ENCODE data around the gene PPM1F. TPM values are rescaled to one million over a fixed set of nuclear protein-coding genes. Genes with fewer than 3 reads are reported as not detected.

Gene PPM1F
- total RNA-seq, 8 experiments from 2014 or later: 12.3 to 23.1 (median 16.3) TPM

DNA sequence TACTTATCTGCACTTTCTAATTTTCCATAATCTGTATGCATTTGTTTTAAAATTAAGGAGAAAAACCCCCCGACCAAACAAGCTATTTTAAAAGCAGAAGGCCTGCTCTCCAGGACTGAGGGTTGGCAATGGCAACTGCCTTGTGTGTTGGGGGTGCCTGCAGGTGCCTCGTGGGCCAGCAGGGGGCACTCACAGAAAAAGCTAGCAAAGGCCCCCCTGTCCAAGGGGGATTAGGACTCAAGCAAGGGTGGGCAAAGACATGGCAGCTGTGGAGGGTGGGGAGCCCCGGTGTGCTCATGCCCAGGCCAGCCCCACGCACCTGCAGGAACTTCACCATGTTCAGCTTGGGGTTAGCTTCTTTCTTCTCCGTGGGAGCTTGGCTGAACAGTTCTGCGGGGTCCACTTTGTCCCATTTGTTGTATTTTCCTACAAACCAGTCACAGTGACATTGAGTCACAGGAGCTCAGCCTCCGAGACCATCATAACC, 19.7 kb upstream of the PPM1F start:
- no peaks in the 10 kb centered on the region for H3K4me1 ChIP-seq (replicated peaks in 1 of 2)
- peak in 7 of 8 experiments; percentile 29 to 86 (median 57) for ATAC-seq (replicated peaks in 6 of 8)
- in situ Hi-C loops (cut with MboI; ENCODE audit: low pct_unique_long_range_greater_than_20kb in 2 of 9, low sequenced_read_pairs in 9 of 9, unreplicated experiment in 9 of 9): no loop called here
- no peak overlapping the region for H3K4me3 ChIP-seq
- WGBS, 10 experiments: 0 to 100% (median 60%) methylated on average over 1 to 6 of the region's 7 CpGs; no CpG with 5 or more reads in 4 of the 10 experiments
- H3K27ac ChIP-seq: peak overlapping the region in 1 of 2 donors; percentile 9

DNA sequence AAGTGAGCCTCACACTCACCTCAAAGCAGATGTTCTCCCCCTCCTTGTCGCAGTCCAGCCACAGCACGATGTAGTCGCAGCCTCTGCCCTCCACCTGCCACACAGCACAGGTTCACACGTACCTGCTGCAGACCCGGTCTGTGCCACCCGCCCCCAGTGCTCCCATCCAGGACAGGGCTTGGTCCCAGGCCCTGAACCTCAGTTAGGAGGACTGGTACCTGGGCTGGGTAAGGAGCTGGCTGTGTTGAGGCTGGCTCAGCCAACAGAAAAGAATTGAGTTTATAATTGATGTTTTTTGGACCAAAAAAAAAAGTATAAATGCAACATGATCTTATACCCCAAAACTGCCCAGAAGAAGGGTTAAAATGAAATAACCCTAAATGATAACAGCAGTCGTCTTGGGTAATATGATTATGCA, 19.2 kb upstream of the PPM1F start:
- ATAC-seq (replicated peaks in 6 of 8): no peak
- WGBS, 10 experiments: 77 to 100% (median 95%) methylated on average over 1 to 6 of the region's 7 CpGs; no CpG with 5 or more reads in 2 of the 10 experiments
- in situ Hi-C loops (cut with MboI; ENCODE audit: low pct_unique_long_range_greater_than_20kb in 2 of 9, low sequenced_read_pairs in 9 of 9, unreplicated experiment in 9 of 9): no loop called here

DNA sequence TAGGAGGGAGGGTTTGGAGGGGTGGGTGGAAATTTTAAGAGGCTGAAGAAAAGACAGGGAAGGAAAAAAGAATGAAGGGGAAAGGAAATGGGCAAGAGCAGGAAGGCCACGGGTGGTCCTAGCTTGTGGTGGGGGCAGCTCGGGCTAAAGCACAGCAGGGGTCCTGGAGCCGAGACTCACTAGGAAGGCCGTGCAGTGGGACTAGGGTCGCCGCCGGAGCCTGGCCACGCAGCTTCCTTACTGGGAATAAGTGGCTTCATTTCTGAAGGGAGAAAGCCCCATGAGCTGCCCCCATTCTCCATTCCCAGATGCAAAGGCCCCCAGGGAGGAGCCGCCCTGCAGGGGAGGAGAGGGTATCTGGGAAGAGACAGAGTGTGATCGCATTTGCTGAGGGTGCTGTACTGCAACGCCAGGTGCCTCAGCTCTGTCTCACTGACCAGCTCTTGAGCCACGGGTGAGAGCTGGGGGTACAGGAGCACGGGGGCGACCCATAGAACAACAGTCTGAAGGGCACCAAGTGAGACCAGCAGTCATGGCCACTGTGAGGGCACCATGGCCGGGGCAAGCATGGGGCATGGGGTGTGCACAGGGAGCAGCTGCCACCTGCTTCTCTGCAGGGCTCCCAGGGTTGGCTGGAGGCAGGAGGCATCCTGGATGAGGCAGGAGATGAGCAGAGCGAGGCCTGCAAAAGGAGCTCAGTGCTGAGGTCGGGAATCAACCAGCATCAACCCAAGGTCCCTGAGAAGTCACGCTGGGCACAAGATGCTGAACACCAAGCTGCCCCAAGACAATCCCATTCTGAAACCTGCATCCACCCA, 18.4 kb upstream of the PPM1F start:
- ATAC-seq (replicated peaks in 6 of 8): no peak
- Histone ChIP-seq H3K27ac (peak overlapping the region; percentile 30 to 33), H3K4me3 (no peak overlapping the region), H3K4me1 (replicated peaks in 1 of 2) (no peaks in the 10 kb centered on the region)
- WGBS, 10 experiments: 80 to 100% (median 89%) methylated on average over 1 to 3 of the region's 18 CpGs; no CpG with 5 or more reads in 3 of the 10 experiments
- in situ Hi-C loops (cut with MboI; ENCODE audit: low pct_unique_long_range_greater_than_20kb in 2 of 9, low sequenced_read_pairs in 9 of 9, unreplicated experiment in 9 of 9): no loop called here

More for the DNA sequence above, 19.2 kb upstream of the PPM1F start:
- H3K4me1 ChIP-seq (replicated peaks in 1 of 2): no peaks in the 10 kb centered on the region
- no peak overlapping the region for H3K4me3 ChIP-seq
- no peak overlapping the region for H3K27ac ChIP-seq

DNA sequence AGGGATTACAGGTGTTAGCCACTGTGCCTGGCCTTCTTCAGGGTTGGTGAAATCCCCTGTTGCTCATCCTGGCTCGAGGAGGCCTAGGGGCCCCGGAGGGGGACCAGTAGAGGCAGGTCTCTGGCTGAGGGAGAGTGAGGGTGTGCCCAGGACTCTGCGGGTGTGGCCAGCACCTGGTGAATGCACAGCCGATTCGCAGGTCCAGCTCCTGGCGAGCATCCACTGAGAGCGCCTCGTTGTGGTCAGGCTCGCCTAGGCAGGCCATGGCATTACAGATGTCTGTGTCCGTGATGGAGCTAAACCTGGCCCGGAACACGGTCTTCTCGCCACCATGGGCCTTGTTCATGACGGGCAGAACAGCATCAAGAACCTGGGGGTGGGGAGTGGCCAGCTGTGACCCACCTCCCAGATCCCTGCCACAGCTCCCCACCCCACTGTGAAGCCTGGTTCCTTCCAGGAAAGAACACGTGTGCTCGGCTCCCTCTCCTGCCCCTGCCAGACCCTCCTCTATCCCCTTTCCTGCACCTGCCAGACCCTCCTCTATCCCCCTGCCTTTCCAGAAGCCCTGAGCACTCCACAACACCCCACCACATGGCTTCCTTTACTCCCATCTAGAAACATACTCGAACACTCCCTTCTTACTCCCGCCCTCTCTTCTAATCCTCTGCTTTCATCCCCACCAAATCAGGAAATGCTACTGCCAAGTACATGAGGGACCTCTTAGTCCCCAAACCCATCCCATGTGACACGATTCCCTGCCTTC, 17.6 kb upstream of the PPM1F start:
- in situ Hi-C loops (cut with MboI; ENCODE audit: low pct_unique_long_range_greater_than_20kb in 2 of 9, low sequenced_read_pairs in 9 of 9, unreplicated experiment in 9 of 9): no loop called here
- WGBS, 10 experiments: 17 to 100% (median 83%) methylated on average over 1 to 9 of the region's 19 CpGs; no CpG with 5 or more reads in 5 of the 10 experiments
- peak overlapping the region; percentile 30 to 53 for H3K27ac ChIP-seq
- no peaks in the 10 kb centered on the region for H3K4me1 ChIP-seq (replicated peaks in 1 of 2)
- no peak overlapping the region for H3K4me3 ChIP-seq
- no peak for ATAC-seq (replicated peaks in 6 of 8)

DNA sequence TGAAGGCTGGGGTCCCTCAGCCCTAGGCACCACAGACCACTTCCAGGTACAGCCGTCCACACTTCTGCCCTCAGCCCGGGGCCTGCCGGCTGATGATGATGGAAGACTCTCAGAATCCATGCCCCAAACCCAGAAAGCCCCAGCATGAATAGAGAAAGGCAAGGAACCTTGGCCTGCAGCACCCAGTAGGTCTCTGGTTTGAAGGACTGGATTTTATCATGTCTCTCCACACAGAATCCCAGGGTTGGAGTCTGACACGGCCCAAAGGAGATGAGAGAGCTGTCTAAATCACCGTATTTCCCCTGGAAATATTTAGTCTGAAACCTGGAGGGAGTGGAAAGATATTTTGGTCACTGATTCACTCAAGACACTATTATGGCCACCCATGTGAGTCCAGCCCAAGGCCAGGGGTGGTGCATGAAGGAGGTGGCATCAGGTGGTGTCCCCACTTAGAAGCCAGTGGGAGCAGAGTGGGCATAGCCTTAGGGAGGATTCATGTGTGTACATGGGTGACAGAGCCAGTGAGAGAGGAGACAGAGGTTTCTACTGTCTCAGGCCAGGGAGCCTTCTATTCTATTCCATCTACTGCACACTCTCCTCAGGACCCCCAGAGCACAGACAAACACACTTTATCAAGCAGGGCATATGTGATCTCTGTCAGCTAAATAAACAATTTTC, 15.9 kb upstream of the PPM1F start:
- Histone ChIP-seq H3K4me3 (no peak overlapping the region), H3K27ac (no peak overlapping the region), H3K4me1 (replicated peaks in 1 of 2) (no peaks in the 10 kb centered on the region)
- WGBS, 10 experiments: 40 to 100% (median 100%) methylated on average over 1 to 3 of the region's 5 CpGs; no CpG with 5 or more reads in 4 of the 10 experiments
- in situ Hi-C loops (cut with MboI; ENCODE audit: low pct_unique_long_range_greater_than_20kb in 2 of 9, low sequenced_read_pairs in 9 of 9, unreplicated experiment in 9 of 9): no loop called here
- no peak for ATAC-seq (replicated peaks in 6 of 8)

DNA sequence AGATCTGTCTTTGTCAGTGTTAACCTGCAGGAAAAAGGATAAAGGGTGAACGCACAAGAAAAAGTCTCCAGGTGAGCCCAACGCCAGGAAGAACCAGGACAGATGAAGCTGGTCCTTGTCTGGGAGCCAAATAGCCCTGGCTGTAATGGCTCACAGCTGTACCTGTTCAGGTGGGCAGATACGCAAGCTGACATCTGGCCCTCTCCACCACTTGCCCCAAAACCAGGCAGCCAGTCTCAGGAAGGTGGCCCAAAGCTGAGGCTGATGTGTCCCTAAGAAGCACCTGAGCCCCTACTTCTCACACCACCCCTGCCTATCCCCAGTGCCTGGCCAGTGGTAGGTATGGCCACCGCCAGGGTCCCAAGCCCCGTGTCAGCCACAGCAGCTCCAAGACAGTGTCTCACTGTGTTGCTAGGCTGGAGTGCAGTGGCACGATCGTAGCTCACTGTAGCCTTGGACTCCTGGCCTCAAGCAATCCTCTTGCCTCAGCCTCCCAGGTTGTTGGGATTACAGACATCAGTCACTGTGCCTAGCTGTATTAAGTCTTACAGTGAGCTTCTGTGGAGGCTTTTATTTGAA, 15.1 kb upstream of the PPM1F start:
- ATAC-seq (replicated peaks in 6 of 8): no peak
- in situ Hi-C loops (cut with MboI; ENCODE audit: low pct_unique_long_range_greater_than_20kb in 2 of 9, low sequenced_read_pairs in 9 of 9, unreplicated experiment in 9 of 9): no loop called here
- no peaks in the 10 kb centered on the region for H3K4me1 ChIP-seq (replicated peaks in 1 of 2)
- WGBS, 10 experiments: 87 to 100% (median 100%) methylated on average over 1 to 3 of the region's 7 CpGs; no CpG with 5 or more reads in 7 of the 10 experiments
- no peak overlapping the region for H3K4me3 ChIP-seq
- H3K27ac ChIP-seq: peak overlapping the region in 1 of 2 donors; percentile 30

DNA sequence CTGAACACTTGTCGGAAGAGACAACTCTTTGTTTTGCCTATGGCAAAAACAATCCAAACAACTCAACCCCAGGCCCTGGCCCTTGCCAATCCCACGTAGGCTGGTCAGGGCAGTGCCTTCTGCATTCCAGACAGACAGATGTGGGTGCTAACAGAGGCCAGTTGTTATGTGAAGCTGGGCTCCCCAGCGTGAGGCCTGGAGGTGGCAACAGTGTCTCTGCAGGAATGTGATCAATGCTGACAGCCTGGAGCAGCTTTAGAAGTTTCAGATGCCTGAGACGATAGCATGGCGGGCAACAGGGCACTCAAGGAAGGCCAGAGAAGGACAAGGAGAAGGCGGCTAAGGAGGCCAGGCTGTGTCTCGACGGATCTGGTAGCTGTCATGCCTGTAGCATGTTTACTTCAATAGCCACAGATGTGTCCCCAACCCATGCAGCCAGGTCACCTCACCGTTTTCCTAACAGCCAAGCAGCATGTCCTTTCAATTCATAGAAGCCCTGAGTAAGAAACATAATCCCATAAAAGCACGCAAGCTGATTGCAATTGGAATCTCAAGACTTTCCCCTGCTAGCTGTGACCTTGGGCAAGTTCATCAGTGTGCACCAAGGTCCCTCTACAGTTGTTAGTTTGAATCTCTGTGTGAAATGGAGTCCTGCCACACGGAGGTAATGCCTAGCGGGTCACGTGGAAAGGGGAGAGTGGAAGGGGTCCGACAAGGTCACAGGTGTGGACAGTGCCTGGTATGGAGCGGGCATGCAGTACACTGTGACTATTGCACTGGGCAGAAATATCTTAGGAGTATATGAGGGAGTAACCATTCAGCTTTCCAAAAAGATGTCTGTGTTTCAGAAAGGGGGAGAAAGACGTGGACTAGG, 14.2 kb upstream of the PPM1F start:
- ATAC-seq (replicated peaks in 6 of 8): no peak
- WGBS, 10 experiments: 84 to 100% (median 93%) methylated on average over 1 to 12 of the region's 16 CpGs; no CpG with 5 or more reads in 3 of the 10 experiments
- Histone ChIP-seq H3K27ac (peak overlapping the region in 1 of 2 donors; percentile 30), H3K4me3 (no peak overlapping the region), H3K4me1 (replicated peaks in 1 of 2) (no peaks in the 10 kb centered on the region)
- in situ Hi-C loops (cut with MboI; ENCODE audit: low pct_unique_long_range_greater_than_20kb in 2 of 9, low sequenced_read_pairs in 9 of 9, unreplicated experiment in 9 of 9): no loop called here

DNA sequence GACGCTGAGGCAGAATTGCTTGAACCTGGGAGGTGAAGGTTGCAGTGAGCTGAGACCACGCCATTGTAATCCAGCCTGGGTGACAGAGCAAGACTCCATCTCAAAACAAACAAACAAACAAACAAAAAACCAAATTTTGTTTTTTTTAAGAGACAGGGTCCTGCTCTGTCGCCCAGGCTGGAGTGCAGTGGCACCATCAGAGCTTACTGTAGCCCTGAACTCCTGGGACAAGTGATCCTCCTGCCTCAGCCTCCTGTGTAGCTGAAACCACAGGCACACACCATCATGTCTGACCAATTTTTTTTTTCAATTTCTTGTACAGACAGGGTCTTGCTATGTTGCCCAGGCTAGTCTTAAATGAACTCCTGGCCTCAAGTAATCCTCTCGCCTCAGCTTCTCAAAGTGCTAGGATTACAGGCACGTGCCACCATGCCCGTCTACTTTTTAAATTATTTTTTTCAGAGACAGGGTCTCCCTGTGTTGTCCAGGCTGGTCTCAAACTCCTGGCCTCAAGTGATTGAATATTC, 13.2 kb upstream of the PPM1F start:
- 91 to 100% (median 100%) methylated on average over 1 to 5 of the region's 6 CpGs; no CpG with 5 or more reads in 1 of the 10 experiments for WGBS, 10 experiments
- Histone ChIP-seq H3K4me1 (replicated peaks in 1 of 2) (no peaks in the 10 kb centered on the region), H3K27ac (peak overlapping the region in 1 of 2 donors; percentile 52), H3K4me3 (no peak overlapping the region)
- in situ Hi-C loops (cut with MboI; ENCODE audit: low pct_unique_long_range_greater_than_20kb in 2 of 9, low sequenced_read_pairs in 9 of 9, unreplicated experiment in 9 of 9): no loop called here
- ATAC-seq (replicated peaks in 6 of 8): no peak

DNA sequence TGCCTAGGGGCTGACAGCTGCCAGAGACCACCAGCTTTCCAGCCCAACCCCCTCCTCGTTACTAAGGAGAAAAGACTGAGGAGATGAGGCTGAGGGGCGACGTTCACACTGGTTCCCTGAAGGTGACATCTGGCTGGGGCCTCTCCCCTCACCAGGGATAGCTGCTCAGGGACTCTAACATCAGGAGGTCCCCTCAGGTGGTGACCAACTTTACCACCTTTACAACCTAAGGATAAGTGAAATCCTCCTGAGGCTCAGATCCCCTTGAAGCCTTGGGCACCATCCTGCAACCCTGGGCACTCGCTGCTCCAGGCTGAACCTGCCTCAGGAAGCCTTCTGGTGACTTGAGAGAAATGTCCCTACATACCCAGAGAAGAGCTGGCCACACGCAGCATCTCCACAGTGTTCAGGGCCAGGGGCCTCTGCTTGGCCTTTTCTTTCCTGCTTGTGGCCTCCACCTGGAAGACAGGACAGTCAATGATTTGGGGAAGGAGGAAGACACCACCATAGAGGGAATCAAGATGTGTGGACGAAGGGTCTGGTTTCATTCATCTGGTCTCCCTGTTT, 12.4 kb upstream of the PPM1F start:
- peak overlapping the region in 1 of 2 donors; percentile 36 for H3K27ac ChIP-seq
- H3K4me1 ChIP-seq (replicated peaks in 1 of 2): no peaks in the 10 kb centered on the region
- WGBS, 10 experiments: 60 to 100% (median 96%) methylated on average over 1 to 3 of the region's 6 CpGs; no CpG with 5 or more reads in 5 of the 10 experiments
- no peak overlapping the region for H3K4me3 ChIP-seq
- no peak for ATAC-seq (replicated peaks in 6 of 8)
- in situ Hi-C loops (cut with MboI; ENCODE audit: low pct_unique_long_range_greater_than_20kb in 2 of 9, low sequenced_read_pairs in 9 of 9, unreplicated experiment in 9 of 9): no loop called here

DNA sequence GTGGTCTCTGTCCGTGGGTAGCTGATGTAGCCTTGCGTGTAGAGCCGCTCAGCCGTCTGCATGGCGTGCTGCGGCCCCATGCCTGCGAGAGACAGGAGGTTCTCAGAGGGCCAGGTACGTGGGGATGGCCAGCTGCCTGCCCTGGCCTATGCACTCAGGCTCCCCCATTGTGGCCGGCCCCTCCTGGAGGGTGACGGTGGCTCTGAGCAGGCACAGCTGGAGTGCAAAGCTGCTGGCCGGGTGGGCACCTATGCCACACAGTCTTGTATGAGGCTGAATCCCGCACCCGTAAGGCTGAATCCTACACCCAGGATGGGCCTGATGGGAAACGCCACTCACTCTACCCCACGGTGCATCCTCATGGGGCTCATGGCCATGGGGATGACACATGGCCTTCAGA, 11.6 kb upstream of the PPM1F start:
- no peaks in the 10 kb centered on the region for H3K4me1 ChIP-seq (replicated peaks in 1 of 2)
- ATAC-seq (replicated peaks in 6 of 8): peak in 1 of 8 experiments; percentile 10
- H3K27ac ChIP-seq: peak overlapping the region in 1 of 2 donors; percentile 27
- whole genome bisulfite sequencing, 10 experiments: 100% methylated on average over 1 to 4 of the region's 15 CpGs; no CpG with 5 or more reads in 6 of the 10 experiments
- in situ Hi-C loops (cut with MboI; ENCODE audit: low pct_unique_long_range_greater_than_20kb in 2 of 9, low sequenced_read_pairs in 9 of 9, unreplicated experiment in 9 of 9): no loop called here
- no peak overlapping the region for H3K4me3 ChIP-seq

DNA sequence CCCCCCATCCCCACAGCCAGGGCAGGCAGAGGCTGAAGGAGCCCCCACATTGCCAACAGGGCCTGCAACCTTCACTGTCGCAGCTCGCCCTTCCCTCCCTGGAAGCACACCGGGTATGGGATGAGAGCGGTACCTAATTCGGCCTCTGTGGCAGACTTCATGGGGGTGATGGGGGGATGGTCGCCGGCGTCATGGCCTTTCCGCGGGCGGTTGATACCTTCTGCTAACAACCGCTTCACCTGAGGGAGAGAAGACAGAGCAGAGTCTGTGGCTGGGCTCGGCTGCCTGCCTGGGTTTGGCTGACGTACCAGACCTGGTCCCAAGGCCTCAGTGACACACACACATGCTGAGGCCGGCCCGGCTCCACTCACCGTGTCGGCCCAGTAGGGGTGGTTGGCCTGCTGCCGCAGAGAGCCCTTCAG, 11.2 kb upstream of the PPM1F start:
- ATAC-seq (replicated peaks in 6 of 8): no peak
- H3K4me1 ChIP-seq (replicated peaks in 1 of 2): no peaks in the 10 kb centered on the region
- WGBS, 10 experiments: 60 to 100% (median 87%) methylated on average over 1 to 9 of the region's 19 CpGs; no CpG with 5 or more reads in 4 of the 10 experiments
- no peak overlapping the region for H3K4me3 ChIP-seq
- H3K27ac ChIP-seq: no peak overlapping the region
- in situ Hi-C loops (cut with MboI; ENCODE audit: low pct_unique_long_range_greater_than_20kb in 2 of 9, low sequenced_read_pairs in 9 of 9, unreplicated experiment in 9 of 9): no loop called here

Data from motor neuron (in vitro differentiated cells).